OCI-LY1 (cell line): ENCODE results near the gene CHAT.

Source experiments
- H2AFZ ChIP-seq: fragments of 200-600 bp; sonication (generic), shearing (Covaris generic); 2 replicates; pipeline ENCODE4 v1.6.0; 2014; ENCODE audit warnings: antibody characterized with exemption, mild to moderate bottlenecking, low read length
- H3F3A ChIP-seq: fragments of 200-600 bp; sonication (generic), shearing (Covaris generic); 2 replicates; pipeline ENCODE4 v1.6.0; 2014; ENCODE audit warnings: mild to moderate bottlenecking, antibody characterized with exemption, low read length, moderate library complexity; ENCODE audit not compliant: insufficient read depth
- H3K27ac ChIP-seq: fragments of 200-600 bp; sonication (generic); 2 replicates; pipeline ENCODE4 v1.5.1; 2014; ENCODE audit warnings: low read length, mixed run types, mild to moderate bottlenecking, low read depth; ENCODE audit not compliant: poor library complexity, severe bottlenecking
- H3K27me3 ChIP-seq: fragments of 200-600 bp; sonication (generic); 2 replicates; pipeline ENCODE4 v1.6.0; 2014; ENCODE audit warnings: antibody characterized with exemption, mild to moderate bottlenecking, low read length, moderate library complexity; ENCODE audit not compliant: insufficient read depth
- H3K36me3 ChIP-seq: fragments of 200-600 bp; sonication (generic); 2 replicates; pipeline ENCODE4 v1.6.1; 2014; ENCODE audit warnings: mild to moderate bottlenecking, antibody characterized with exemption, low read length, moderate library complexity, mixed read lengths; ENCODE audit not compliant: insufficient read depth
- H3K4me1 ChIP-seq: fragments of 200-600 bp; sonication (generic); 2 replicates; pipeline ENCODE4 v1.5.1; 2014; ENCODE audit warnings: mild to moderate bottlenecking, low read length, moderate library complexity; ENCODE audit not compliant: insufficient read depth, severe bottlenecking
- H3K4me2 ChIP-seq: fragments of 200-600 bp; sonication (generic), shearing (Covaris generic); 2 replicates; pipeline ENCODE4 v1.6.1; 2014; ENCODE audit warnings: low read length
- H3K4me3 ChIP-seq: fragments of 200-600 bp; sonication (generic); 2 replicates; pipeline ENCODE4 v1.5.1; 2014; ENCODE audit warnings: low read length, low read depth, mild to moderate bottlenecking, mixed read lengths; ENCODE audit not compliant: poor library complexity, severe bottlenecking
- H3K79me2 ChIP-seq: fragments of 200-600 bp; shearing (Covaris generic); 2 replicates; pipeline ENCODE4 v1.6.1; 2016; ENCODE audit warnings: mixed run types, low read length, mixed read lengths; ENCODE audit not compliant: insufficient read depth
- H3K9ac ChIP-seq: fragments of 200-600 bp; sonication (generic), shearing (Covaris generic); 2 replicates; pipeline ENCODE4 v1.6.1; 2014; ENCODE audit warnings: mild to moderate bottlenecking, low read length, mixed read lengths
- H3K9me2 ChIP-seq: fragments of 200-600 bp; sonication (generic), shearing (Covaris generic); 2 replicates; pipeline ENCODE4 v1.6.1; 2014; ENCODE audit warnings: low read depth, mild to moderate bottlenecking, low read length, mixed read lengths
- H3K9me3 ChIP-seq: fragments of 200-600 bp; shearing (Covaris generic); 2 replicates; pipeline ENCODE4 v1.6.1; 2014; ENCODE audit warnings: low read length, mixed read lengths
- H4K20me1 ChIP-seq: fragments of 200-600 bp; sonication (generic), shearing (Covaris generic); 2 replicates; pipeline ENCODE4 v1.6.0; 2016; ENCODE audit warnings: mild to moderate bottlenecking, low read length; ENCODE audit not compliant: insufficient read depth
- EZH2 ChIP-seq: fragments of 200-600 bp; sonication (generic), shearing (Covaris generic); IDR thresholded peaks from 2 replicates; pipeline ENCODE4 v1.8.0; 2017; ENCODE audit warnings: borderline replicate concordance, mixed run types, mild to moderate bottlenecking, antibody characterized with exemption, low read length, moderate library complexity, mixed read lengths
- TF ChIP-seq, protein P1 (sequence below): fragments of 200-600 bp; sonication (generic), shearing (Covaris generic); IDR thresholded peaks from 2 replicates; pipeline ENCODE4 v1.5.1; 2017; ENCODE audit warnings: mild to moderate bottlenecking, antibody characterized with exemption, low read length, moderate library complexity, mixed read lengths

CHAT gene

DNA sequence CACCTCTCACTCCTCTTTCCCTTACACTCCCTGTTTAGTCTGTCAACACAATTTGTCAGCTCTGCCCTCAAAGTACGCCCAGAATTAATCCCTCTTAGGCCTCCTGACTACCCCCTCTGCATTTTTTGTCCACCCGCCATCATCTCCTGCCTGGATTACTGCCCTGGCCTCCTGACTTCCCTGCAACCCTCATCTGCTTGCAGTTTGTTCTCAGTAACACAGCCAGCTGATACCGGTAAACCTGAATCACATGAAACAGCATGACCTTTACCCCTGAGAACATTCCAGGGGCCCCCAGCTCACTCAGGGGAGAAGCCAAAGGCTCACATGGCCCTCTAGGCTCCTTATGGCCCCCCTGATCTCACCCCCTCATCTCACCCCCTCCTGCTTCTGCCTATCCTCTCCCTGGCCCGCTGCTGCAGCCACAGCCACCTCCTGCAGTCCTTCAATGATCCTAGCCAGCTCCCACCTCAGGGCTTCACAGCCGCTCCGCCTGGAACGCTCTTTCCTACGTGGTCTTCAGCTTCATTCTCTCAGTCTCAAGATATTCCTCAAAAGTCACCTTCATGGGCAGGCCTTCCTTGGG is 74.5 kb downstream of the CHAT start:
- no peaks in the 10 kb centered on the region for H3K9me3 ChIP-seq
- H3K27ac ChIP-seq: no peak overlapping the region
- H2AFZ ChIP-seq: no peak overlapping the region
- no peak overlapping the region for H3K4me3 ChIP-seq
- no peak overlapping the region for H3K4me2 ChIP-seq
- TF ChIP-seq, protein P1, sequence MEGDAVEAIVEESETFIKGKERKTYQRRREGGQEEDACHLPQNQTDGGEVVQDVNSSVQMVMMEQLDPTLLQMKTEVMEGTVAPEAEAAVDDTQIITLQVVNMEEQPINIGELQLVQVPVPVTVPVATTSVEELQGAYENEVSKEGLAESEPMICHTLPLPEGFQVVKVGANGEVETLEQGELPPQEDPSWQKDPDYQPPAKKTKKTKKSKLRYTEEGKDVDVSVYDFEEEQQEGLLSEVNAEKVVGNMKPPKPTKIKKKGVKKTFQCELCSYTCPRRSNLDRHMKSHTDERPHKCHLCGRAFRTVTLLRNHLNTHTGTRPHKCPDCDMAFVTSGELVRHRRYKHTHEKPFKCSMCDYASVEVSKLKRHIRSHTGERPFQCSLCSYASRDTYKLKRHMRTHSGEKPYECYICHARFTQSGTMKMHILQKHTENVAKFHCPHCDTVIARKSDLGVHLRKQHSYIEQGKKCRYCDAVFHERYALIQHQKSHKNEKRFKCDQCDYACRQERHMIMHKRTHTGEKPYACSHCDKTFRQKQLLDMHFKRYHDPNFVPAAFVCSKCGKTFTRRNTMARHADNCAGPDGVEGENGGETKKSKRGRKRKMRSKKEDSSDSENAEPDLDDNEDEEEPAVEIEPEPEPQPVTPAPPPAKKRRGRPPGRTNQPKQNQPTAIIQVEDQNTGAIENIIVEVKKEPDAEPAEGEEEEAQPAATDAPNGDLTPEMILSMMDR: no peak
- no peak for TF ChIP-seq EZH2
- H3K36me3 ChIP-seq: no peaks in the 10 kb centered on the region
- H3K27me3 ChIP-seq: no peaks in the 10 kb centered on the region
- H3K4me1 ChIP-seq: no peaks in the 10 kb centered on the region
- no peaks in the 10 kb centered on the region for H4K20me1 ChIP-seq
- no peak overlapping the region for H3K9ac ChIP-seq
- no peaks in the 10 kb centered on the region for H3K79me2 ChIP-seq
- no peaks in the 10 kb centered on the region for H3K9me2 ChIP-seq
- no peaks in the 10 kb centered on the region for H3F3A ChIP-seq

DNA sequence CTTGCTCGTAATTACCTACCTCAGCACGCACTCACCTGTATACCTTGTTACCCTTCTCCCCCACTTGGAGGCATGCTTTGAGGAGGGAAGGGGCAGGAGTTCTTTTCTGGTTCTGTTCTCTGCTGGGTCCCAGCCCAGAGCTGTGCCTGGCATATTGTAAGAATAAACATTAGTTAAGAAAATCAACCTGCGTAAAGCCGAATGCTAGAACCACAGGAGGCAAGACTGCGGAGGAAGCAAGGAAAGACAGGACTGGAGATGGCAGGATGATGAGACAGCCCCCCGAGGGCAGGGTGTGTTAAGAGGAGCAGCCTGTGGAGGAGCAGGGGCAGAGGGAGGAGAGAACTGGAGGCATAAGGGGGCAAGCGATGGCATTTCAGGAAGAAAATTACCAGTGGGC is 75.1 kb downstream of the CHAT start:
- Histone ChIP-seq H3F3A (no peaks in the 10 kb centered on the region), H4K20me1 (no peaks in the 10 kb centered on the region), H3K9ac (no peak overlapping the region), H3K4me2 (no peak overlapping the region), H3K27me3 (no peaks in the 10 kb centered on the region), H3K4me1 (no peaks in the 10 kb centered on the region), H3K27ac (no peak overlapping the region), H3K9me2 (no peaks in the 10 kb centered on the region), H3K9me3 (no peaks in the 10 kb centered on the region), H3K36me3 (no peaks in the 10 kb centered on the region), H3K79me2 (no peaks in the 10 kb centered on the region), H3K4me3 (no peak overlapping the region), H2AFZ (no peak overlapping the region)
- TF ChIP-seq, protein P1: no peak
- no peak for TF ChIP-seq EZH2

DNA sequence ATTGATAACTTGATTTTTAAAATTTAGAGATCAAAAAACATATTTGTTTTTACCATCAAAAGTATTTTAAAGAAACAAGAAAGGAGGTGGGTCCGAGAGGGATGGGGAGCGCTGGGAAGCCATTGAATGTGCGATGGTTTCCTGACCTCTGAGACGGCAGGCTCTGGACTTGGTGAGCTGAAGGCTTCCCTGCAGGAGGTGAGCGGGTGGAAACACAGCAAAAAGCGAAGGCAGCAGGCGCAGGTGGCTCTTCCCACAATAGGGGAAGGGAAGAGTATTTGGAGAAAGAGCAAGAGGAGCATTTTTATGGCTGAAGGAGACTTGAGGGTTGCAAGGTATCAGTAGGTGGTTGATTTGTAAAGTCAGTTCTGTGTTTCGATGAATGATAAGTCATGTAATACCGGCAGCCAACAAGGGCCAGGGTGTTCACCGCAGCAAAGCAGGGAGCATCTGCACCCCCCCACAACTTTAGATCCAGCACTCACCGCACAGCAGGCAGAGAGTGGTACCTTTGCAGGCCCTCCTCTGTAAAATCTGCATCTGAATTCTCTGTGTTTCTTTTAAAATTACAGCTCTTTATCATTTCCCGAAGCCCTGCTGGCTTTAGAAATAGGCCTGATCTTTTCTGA is 76.2 kb downstream of the CHAT start:
- no peak overlapping the region for H3K4me2 ChIP-seq
- H3F3A ChIP-seq: no peaks in the 10 kb centered on the region
- H2AFZ ChIP-seq: no peak overlapping the region
- H3K9me3 ChIP-seq: no peaks in the 10 kb centered on the region
- no peak overlapping the region for H3K4me3 ChIP-seq
- H3K79me2 ChIP-seq: no peaks in the 10 kb centered on the region
- TF ChIP-seq EZH2: no peak
- TF ChIP-seq, protein P1: no peak
- no peaks in the 10 kb centered on the region for H3K9me2 ChIP-seq
- H3K27me3 ChIP-seq: no peaks in the 10 kb centered on the region
- no peaks in the 10 kb centered on the region for H3K4me1 ChIP-seq
- no peak overlapping the region for H3K9ac ChIP-seq
- no peaks in the 10 kb centered on the region for H4K20me1 ChIP-seq
- no peak overlapping the region for H3K27ac ChIP-seq
- no peaks in the 10 kb centered on the region for H3K36me3 ChIP-seq
